ENCODE measurements around the gene RIMBP2.
"Not testable (repeated sequence)": the region's sequence is repeated elsewhere in the genome, so short reads cannot be mapped to it uniquely, and the experiment has no call there.

The RIMBP2 gene

DNA sequence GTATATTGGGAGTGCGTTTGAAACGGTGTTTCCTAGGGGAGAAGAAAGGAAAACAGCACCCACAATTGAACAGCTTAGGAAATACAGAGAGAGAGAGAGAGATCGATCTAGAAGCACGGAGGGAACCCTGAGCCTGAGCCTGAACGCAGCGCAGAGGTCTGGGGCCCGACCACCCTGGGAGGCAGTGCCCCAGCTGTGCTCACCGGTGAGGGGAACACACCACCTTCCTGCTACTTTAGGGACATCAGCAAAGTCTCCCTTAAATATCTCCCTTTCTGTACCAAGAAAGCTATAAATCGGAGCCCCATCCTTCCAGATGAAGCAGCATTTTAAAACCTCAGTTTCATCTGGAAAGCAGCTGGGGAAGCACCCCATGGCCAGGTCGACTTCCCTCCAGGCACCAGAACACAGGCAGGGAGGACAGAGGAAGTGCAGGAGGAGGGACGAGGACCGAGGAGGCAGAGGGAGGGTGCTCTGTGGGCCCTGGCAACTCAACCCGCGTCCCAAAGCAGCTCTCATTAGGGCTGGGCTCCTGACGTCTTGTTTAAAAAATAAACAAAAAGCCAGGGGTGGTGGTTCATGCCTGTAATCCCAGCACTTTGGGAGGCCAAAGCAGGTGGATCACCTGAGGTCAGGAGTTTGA, 12.2 kb downstream of the RIMBP2 start:
- DNase-seq, result no peak

DNA sequence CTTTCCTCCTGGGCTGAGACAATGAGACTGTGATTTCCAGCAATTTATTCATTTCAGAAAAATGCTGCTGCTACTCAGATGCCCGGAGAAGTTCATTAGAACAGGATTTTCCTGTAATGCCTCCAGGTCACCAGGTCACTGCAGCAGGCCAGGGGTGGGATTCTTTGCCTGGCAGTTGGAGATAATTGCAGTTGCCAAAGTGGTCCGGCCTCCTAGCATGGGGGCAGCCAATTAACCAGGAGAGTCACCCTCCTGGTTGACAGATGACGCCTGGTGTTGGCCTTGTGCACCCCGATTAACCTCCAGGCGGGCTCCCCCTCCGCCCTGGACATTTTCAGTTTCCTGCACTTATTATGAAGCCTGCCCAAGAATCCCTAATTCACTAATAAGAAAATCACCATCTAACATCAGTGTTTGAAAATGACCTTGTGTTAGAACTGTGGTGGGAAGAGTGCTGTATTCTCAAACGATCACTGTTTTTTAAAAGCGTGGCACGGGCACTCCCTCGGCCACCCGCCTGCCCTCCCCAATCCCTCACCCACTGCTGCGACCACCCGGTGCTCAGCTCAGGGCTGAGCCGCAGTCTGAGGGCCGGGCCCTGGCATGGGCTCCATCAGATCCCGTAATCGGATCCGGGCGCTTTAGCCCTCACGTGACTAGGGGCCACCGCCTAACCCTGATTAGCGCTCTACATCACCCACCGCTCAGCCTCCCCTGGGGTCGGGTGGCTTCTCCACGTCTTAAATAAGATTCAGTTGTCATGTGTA, 12.9 kb downstream of the RIMBP2 start:
- no peak for DNase-seq

DNA sequence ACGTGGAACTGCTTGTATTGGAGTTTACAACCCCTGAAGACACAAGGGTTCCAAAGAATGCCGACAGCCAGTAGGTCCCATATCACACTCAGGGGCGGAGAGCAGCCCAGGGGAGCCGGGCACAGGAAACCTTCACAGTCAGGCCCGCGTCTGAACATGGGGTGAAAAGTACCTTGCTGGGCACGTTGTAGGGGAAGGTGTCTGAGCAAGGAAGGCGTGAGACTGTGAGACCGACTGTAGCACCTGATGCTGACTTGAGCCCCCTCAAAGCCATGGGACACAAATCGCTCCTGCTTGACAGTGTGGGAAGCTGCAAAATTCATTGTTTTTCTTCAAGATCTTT, 14.7 kb downstream of the RIMBP2 start:
- DNase-seq, result no peak

DNA sequence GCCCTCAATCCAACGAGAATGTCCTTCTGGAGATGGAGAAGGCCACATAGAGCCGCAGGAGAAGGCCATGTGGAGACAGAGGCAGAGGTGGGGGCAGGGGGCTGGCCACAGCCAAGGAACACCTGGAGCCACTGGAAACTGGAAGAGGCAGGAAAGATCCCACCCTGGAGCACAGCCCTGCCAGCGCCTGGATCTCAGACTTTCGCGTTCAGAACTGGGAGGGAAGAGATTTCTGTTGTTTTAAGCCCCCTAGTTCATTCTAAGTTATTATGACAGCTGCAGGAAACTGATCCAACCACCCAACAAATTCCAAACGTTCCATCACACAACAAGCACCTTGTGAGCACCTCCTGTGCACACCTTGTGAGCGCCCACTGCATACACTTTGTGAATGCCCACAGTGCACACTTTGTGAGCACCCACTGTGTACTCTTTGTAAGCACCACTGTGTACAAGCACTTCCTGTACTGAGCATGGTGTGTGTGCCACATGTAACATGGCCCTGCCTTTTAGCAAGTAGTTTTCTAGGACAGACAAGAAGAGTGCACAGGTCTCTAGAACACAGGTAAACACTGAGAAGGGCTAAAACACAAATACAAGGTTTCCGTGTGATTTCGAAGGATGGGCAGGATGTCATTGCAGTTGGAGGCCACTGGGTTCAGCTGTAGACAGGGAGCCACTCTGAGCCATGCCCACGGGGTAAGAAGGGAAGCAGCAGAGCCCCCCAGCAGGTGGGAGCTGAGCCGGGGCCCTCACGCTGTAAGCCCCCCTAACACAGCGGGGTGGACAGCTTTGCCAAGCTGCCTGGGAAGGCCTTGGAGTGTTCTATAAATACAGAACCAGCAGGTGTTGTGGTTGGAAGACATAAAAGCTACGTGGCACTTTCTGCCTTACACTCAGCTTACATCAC, 15.4 kb downstream of the RIMBP2 start:
- no peak for DNase-seq

DNA sequence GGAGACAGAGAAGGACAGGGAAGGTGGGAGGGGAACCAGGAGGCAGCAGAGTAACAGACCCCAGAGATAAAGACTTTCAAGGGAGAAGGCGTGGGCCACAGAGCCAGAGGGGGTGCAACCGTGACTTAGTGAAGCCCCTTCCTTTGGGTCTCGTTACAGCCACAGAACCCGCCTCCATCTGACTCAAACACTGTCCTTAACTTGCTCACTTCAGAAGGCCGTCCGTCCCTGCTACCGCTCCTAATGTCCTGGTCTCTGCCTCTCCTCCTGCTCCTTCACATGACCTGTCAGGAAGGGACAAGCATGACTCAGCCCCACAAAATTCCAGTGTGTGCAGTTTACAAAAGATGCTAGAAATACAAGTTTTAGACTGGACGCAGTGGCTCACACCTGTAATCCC, 18.0 kb downstream of the RIMBP2 start:
- no peak for DNase-seq

DNA sequence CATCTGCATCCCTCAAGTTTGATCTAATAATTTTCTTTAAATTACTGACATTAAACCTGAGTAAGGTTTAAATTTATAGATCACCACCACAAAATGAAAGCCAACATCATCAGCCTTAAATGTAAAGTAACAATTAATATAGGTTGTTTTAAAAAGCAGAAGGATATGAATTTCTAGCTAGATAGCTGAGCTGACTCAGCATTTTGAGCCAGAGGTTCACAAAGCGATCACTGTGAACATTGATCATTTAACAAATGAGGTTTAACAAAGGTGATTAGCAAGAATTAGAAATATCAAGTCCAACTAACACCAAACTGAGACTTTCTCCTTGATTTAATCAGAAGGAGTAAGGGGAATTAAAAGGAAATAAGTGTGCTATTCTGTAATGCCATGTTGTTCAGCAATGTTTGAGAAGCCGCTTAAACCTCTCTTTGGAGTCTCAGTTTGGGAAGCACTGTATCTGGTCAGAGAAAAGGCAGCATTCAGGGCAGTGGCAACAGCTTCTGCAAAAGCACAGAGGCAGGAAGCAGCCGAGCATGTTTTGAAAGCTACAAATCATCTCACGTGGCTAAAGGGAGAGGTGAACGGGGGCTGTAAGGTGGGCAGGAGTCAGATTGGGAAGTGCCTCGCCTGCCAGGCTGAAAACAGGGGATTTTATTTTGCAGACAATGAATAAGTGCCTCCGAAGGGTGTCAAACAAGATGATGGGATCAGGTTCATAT, 19.6 kb downstream of the RIMBP2 start:
- no peak for DNase-seq

DNA sequence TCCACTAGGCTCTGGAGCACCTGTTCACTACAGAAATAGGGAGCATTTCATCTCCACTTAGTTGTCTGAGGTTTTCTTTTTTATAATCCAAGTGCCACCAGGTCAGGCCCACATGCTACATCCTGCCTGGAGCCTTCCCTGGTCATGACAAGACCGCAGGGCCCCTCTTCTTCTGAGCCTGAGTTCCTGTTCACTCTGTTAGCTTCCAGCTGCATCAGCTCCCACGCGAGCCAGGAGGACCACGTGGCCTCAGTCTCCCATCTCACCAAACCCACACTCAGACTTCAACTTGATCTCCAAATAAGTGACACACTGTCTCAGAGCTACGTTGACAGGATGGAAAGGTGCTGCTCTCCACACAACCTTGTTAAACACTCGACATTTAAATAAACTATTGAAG, 21.0 kb downstream of the RIMBP2 start:
- DNase-seq, result no peak

DNA sequence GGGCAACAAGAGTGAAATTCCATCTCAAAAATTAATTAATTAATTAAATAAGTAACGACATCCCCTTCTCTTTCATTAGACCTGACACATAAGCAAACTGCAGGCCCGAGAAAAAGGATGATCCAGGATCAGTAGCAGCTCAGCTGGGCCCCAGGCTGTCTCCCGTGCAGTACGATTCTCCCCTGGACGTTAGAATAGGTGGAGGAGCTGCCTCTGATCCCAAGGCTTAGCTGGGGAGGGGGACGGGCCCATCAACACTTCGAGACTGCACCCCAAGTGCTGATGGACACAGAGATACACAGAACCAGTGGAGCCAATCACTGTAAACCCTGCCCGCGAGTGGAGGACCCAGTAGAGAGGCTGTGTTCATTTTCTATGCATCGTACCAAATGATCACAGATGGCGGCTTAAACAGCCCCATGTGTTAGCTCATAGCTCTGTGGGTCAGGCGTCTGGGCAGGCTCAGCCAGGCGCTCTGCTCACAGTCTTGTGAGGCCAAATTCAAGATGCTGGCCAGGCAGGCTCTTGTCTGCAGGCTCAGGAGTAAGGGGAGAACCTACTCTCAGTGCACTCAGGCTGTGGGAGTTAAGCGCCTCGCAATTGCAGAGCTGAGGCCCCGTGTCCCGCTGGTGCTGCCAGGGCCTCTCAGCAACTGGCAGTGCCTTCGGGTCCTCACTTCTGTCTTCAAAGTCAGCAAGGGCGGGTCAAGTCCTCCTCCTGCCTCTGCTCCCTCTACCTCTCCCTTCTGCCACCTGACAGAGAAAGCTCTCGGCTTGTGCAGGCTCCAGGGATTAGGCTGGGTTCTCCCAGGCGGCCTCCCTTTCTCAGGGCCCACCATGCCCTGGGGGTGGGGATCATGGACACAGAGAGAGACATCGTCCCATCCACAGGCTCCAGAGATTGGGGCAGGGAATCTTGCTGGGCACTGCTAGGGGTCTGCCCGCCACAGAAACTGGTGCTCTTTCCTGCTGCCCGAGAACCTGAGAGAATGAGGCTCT, 26.4 kb downstream of the RIMBP2 start:
- DNase-seq, result no peak

DNA sequence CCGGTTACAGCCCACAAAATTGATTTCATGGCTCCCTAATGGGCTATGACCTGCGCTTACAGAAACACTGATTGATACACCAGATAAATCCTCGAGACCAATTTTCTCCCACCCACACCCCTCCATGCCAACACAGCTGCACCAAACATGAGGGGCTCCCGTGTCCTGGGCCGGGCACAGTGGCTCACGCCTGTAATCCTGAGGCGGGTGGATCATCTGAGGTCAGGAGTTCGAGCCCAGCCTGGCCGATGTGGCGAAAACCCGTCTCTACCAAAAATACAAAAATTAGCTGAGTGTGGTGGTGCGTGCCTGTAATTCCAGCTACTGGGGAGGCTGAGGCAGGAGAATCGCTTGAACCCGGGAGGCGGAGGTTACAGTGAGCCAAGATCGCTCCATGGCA, 27.1 kb downstream of the RIMBP2 start:
- not testable (repeated sequence) for DNase-seq

DNA sequence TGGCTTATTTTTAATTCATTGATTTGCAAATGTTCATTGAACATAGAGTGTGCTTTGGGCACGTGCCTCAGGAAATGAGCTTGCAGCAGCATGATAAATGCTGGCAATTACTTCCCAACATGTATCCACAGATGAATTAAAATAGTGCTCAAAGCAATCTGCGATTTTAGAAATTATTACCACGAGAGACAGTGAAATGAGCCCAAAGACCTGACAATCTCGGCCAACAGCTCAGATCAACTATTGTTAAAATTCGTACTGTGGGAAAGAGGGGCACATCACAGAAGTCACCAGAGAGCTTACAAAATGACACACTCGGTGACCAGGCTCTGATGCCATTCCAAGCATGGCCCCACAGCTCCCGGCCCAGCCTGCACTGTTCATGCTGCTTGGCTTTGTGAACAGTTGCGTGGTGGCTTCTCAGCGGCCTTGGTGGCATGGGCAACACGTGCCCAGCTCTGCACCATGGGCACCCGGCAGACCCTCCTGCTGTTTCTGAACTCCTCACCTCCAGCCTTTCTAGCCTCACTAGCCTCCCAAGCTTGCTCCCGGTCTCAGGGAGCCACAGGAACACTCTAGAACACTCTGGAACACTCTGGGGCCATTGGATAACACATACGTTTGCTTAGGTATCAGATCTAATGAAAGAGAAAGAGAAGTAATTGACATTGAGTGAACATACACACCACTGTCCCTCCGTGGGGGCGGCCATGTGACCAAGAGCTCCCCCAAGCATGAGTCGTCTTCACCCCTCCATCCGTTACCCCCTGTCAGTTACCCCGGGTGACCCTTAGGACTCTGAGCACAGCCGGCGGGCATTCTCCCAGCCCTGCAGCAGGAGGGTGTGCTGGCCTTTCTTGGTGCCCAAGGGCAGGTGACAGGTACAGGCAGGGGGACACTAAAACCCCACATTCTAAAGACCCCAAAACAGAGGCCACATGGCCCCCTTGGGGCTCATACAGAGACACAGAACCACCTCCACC, 28.0 kb downstream of the RIMBP2 start:
- no peak for DNase-seq

DNA sequence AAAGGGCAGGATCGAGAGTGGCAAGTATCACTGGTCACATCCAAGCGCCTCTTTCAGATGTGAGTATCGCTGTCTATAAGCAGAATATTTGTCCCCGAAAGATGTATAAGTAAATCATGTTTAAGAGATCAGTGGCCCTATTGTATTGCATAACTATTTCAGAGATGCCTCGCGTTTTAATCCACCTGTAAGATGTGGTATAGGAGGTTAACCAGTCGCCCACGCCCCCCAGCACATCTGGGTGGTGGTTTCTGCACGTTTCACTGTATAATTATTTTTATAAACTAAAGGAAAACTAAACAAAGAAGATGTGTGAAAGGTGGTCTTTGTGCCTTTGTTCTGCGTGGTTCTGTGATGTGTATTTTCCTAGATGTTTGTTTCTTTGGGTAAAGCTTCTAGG, 28.9 kb downstream of the RIMBP2 start:
- DNase-seq, result no peak

DNA sequence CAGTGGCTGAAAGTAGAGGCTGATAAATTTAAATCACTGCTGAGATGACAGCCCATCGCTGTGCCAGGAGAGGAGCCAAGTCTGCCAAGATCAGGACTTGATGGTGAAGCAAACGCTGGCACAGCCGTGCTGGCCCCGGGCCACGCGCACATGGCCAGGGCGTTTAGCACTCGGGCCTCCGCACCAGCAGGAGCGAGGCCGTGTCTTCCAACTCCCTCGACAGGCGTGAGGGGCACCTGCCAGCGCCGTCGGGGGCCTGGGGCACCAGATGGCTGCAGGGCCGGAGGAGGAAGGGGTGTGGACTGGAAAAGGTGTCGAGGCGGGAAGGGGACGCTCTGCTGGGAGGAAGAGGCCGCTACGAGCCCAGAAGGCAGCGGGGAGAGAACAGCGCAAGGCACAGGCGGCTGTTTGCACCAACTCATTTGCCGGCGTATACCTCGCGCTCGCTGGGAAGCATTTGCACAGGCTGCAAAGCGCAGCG, 29.5 kb downstream of the RIMBP2 start:
- DNase-seq, result no peak

DNA sequence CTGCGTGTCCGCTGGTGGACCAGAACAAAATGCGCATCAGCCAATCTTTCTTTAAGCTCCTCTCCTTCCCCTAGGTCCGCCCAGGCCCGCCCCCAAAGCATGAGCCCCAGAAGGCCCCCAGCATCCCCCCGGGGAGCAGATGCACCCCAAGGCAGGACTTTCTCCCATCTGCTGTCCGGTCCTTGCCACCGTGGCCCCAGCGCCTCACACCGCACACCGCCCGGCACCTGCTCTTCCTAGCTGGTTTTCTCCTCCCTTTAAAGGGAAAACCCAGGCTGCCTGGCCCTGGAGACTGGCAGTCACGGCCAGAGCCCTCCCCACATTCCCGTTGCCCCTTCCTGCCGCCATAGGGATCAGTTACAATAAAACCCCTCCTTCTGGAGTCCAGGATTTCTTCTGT, 30.2 kb downstream of the RIMBP2 start:
- DNase-seq, result no peak

DNA sequence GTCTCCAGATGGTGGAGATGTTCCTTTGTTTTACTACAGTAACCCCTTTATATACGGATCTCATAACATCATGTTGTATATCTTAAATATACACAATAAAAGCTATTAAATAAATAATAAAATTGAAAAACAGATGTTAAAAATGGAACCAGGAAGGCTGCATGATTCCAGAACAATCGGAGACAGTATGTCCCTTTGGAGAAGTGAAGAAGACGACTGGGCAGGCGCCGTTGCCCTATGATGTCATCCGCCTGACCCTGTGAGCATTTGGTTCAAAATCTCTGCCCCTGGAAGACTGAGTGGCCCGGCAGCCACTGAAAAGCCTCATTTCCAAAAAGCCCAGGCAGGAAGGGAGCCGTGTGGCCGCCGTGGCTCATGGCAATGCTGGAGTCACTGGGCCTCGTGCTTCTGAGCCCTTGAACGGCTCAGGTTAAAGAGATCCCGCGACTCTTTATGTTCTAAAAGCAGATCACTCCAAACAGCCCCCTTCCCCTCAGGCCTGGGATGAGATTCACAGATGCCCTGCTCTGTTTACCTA, 30.8 kb downstream of the RIMBP2 start:
- DNase-seq, result no peak

DNA sequence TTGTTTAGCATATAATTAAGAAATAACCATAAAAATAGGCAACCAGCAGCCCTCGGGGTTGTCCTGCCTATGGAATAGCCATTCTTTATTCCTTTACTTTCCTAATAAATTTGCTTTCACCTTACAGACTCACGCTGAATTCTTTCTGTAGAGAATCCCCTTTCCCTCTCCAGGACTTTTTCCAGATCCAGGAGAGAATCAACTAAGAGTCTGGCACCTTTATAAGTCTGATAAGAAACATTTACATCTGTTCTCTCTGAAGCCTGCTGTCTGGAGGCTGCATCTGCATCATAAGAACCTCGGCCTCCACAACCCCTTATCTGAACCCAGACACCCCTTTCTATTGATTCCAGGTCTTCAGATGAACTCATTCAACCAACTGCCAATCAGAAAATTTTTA, 32.3 kb downstream of the RIMBP2 start:
- no peak for DNase-seq

DNA sequence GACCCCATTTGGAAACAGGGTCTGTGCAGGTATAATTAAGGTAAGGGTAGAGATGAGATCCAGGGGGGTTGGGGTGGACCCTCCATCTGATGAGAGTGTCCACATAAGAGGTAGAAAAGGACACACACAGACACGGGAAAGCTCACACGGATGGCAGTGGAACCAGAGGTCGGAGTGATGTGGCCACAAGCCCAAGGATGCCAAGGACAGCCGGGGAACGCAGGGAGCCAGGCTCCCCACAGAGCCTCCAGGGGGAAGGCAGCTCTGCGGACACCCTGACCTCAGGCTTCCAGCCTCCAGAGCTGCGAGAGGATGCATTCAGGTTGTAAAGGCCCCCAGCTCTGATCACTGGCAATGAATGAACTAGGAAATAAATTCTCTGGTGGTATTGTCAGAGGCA, 33.0 kb downstream of the RIMBP2 start:
- DNase-seq, result no peak

DNA sequence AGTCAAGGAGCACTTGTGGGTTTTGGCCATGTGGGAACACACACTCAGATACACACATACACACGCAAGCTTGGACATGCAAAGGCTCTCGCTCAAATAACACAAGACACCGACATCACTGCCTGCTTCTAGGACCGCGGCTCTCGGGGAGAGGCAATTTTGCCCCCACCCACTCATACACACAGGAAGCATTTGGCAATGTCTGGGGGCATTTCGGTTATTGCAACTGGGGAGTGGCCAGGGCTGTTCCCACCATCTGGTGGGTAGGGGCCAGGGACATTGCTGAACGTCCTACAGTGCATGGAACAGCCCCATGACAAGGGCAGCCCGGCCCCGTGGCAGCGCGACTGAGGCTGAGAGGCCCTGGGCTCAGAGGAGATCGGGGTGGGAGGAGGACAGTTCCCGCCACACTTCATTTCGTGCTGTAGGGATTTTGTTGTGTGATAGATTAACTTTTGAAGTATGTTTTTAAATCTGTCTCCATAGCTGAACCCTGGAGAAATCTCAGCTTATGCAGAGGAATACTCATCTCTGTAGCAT, 35.6 kb downstream of the RIMBP2 start:
- peak in 3 of 4 experiments; percentile 3 to 37 (median 23) for DNase-seq

DNA sequence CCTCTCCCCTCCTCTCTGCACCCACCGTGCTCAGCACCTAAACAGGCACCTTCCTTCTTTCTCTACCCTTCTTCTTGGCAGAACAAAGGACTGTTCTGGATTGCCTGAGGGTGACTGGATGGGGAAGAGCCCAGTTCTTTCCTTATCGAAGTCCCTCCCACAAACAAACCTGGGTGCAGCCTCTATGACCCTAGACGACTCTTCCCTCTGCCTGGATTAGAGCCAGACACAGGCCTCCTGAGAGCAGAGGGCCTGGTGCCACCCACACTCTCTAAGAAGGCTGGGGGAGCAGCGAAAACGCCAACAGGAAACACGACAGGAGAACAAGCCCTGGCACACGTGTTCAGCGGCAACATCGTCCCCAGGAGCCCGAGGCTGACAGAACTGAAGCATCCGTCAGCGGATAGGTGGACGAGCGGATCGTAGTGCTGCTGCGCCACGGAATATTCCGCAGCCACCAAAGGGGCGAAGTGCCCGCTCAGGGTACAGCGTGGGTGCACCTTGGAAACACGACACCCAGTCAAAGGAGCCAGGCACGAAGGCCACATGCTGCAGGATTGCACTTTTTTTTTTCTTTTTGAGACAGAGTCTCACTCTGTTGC, 38.0 kb downstream of the RIMBP2 start:
- no peak for DNase-seq

DNA sequence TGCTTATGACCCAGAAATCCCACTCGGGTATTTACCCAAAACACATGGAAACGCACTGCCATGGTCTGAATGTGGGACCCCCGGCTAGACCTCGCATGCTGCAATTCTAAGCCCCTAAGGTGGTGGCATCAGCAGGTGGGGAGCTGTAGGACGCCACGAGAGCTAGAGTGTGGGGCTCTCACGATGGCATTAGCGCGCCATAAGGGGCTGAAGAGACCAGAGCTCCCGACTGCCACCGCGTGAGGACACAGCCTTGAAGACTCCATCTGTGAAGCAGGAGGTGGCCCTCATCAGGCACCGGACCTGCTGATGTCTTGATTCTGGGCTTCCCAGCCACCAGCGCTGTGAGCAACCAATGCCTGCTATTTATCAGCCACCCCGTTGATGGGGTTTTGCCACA, 40.3 kb downstream of the RIMBP2 start:
- no peak for DNase-seq

All from suppressor macrophage (primary cell).